Erythroblast (primary cell): Measurements from ENCODE around the gene RPS6KA5.
"Not testable (repeated sequence)": the region's sequence is repeated elsewhere in the genome, so short reads cannot be mapped to it uniquely, and the experiment has no call there.

Experiments
- GATA1 ChIP-seq: IDR thresholded peaks from 2 replicates; pipeline ENCODE4 v1.6.1; 2011; ENCODE audit warnings: low read depth, mild to moderate bottlenecking, control low read depth, low read length, moderate library complexity
- POLR2A ChIP-seq: IDR thresholded peaks from 2 replicates; pipeline ENCODE4 v1.6.1; 2011; ENCODE audit warnings: mild to moderate bottlenecking, low read length

- not testable (repeated sequence) for TF ChIP-seq POLR2A, GATA1
These were observed 27.0 kb upstream of the RPS6KA5 start for GRCh38 chr14:91087470-91087869.
